ENCODE data around the gene TFAP2C.
"Not testable (repeated sequence)": the region's sequence is repeated elsewhere in the genome, so short reads cannot be mapped to it uniquely, and the experiment has no call there.

TFAP2C gene

GRCh38 chr20:56653211-56653610 is 24.1 kb downstream of the TFAP2C start:
- Histone ChIP-seq H3K9me2 (ENCODE audit: low read depth, low read length) (no peaks in the 10 kb centered on the region), H3K9ac (ENCODE audit: low read length) (no peak overlapping the region), H3K9me3 (ENCODE audit: low read length) (no peaks in the 10 kb centered on the region), H4K20me1 (ENCODE audit: insufficient read depth, low read length) (no peaks in the 10 kb centered on the region), H2AFZ (ENCODE audit: low read length) (no peak overlapping the region), H3K4me2 (ENCODE audit: low read length) (no peak overlapping the region), H3K36me3 (ENCODE audit: insufficient read depth, low read length) (no peaks in the 10 kb centered on the region), H3K4me3 (ENCODE audit: low read depth, low read length, poor library complexity, severe bottlenecking) (no peak overlapping the region), H3K79me2 (ENCODE audit: insufficient read depth, low read length) (no peaks in the 10 kb centered on the region), H3F3A (ENCODE audit: insufficient read depth, low read length) (no peaks in the 10 kb centered on the region), H3K4me1 (ENCODE audit: insufficient read depth, low read length, severe bottlenecking) (no peaks in the 10 kb centered on the region), H3K27me3 (ENCODE audit: insufficient read depth, low read length) (no peaks in the 10 kb centered on the region; the same call in 1 of the 2 replicates), H3K27ac (ENCODE audit: low read depth, low read length, poor library complexity, severe bottlenecking) (no peak overlapping the region)
- TF ChIP-seq CTCF (IDR thresholded peaks at IDR 0.05; ENCODE audit: low read length): no peak
- TF ChIP-seq EZH2 (IDR thresholded peaks at IDR 0.05; ENCODE audit: borderline replicate concordance, low read length): no peak

- H3K27me3 ChIP-seq (ENCODE audit: insufficient read depth, low read length): no peaks in the 10 kb centered on the region; the same call in 1 of the 2 replicates
These were observed 27.5 kb downstream of the TFAP2C start for GRCh38 chr20:56656632-56657031.

GRCh38 chr20:56657879-56658278 is 28.8 kb downstream of the TFAP2C start:
- Histone ChIP-seq H3K9me2 (ENCODE audit: low read depth, low read length) (no peaks in the 10 kb centered on the region), H3K4me1 (ENCODE audit: insufficient read depth, low read length, severe bottlenecking) (no peaks in the 10 kb centered on the region), H3K4me2 (ENCODE audit: low read length) (no peak overlapping the region), H2AFZ (ENCODE audit: low read length) (no peak overlapping the region), H3K4me3 (ENCODE audit: low read depth, low read length, poor library complexity, severe bottlenecking) (no peak overlapping the region), H3K79me2 (ENCODE audit: insufficient read depth, low read length) (no peaks in the 10 kb centered on the region), H3K27ac (ENCODE audit: low read depth, low read length, poor library complexity, severe bottlenecking) (no peak overlapping the region), H3K9me3 (ENCODE audit: low read length) (no peaks in the 10 kb centered on the region), H3K27me3 (ENCODE audit: insufficient read depth, low read length) (no peaks in the 10 kb centered on the region; the same call in 1 of the 2 replicates), H4K20me1 (ENCODE audit: insufficient read depth, low read length) (no peaks in the 10 kb centered on the region), H3F3A (ENCODE audit: insufficient read depth, low read length) (no peaks in the 10 kb centered on the region), H3K9ac (ENCODE audit: low read length) (no peak overlapping the region), H3K36me3 (ENCODE audit: insufficient read depth, low read length) (no peaks in the 10 kb centered on the region)
- no peak for TF ChIP-seq EZH2 (IDR thresholded peaks at IDR 0.05; ENCODE audit: borderline replicate concordance, low read length)
- no peak for TF ChIP-seq CTCF (IDR thresholded peaks at IDR 0.05; ENCODE audit: low read length)

More at GRCh38 chr20:56656632-56657031, 27.5 kb downstream of the TFAP2C start:
- H2AFZ ChIP-seq (ENCODE audit: low read length): no peak overlapping the region
- no peaks in the 10 kb centered on the region for H4K20me1 ChIP-seq (ENCODE audit: insufficient read depth, low read length)
- H3F3A ChIP-seq (ENCODE audit: insufficient read depth, low read length): no peaks in the 10 kb centered on the region
- TF ChIP-seq CTCF (IDR thresholded peaks at IDR 0.05; ENCODE audit: low read length) (no peak), EZH2 (IDR thresholded peaks at IDR 0.05; ENCODE audit: borderline replicate concordance, low read length) (no peak)
- no peaks in the 10 kb centered on the region for H3K79me2 ChIP-seq (ENCODE audit: insufficient read depth, low read length)
- H3K9ac ChIP-seq (ENCODE audit: low read length): no peak overlapping the region
- H3K4me1 ChIP-seq (ENCODE audit: insufficient read depth, low read length, severe bottlenecking): no peaks in the 10 kb centered on the region
- no peak overlapping the region for H3K4me3 ChIP-seq (ENCODE audit: low read depth, low read length, poor library complexity, severe bottlenecking)
- no peak overlapping the region for H3K4me2 ChIP-seq (ENCODE audit: low read length)
- H3K36me3 ChIP-seq (ENCODE audit: insufficient read depth, low read length): no peaks in the 10 kb centered on the region
- H3K27ac ChIP-seq (ENCODE audit: low read depth, low read length, poor library complexity, severe bottlenecking): no peak overlapping the region
- no peaks in the 10 kb centered on the region for H3K9me3 ChIP-seq (ENCODE audit: low read length)
- H3K9me2 ChIP-seq (ENCODE audit: low read depth, low read length): no peaks in the 10 kb centered on the region

GRCh38 chr20:56658341-56658947 is 29.3 kb downstream of the TFAP2C start:
- H4K20me1 ChIP-seq (ENCODE audit: insufficient read depth, low read length); H3K27ac ChIP-seq (ENCODE audit: low read depth, low read length, poor library complexity, severe bottlenecking); H2AFZ ChIP-seq (ENCODE audit: low read length); H3K4me2 ChIP-seq (ENCODE audit: low read length); H3K9ac ChIP-seq (ENCODE audit: low read length); H3K4me3 ChIP-seq (ENCODE audit: low read depth, low read length, poor library complexity, severe bottlenecking); H3K9me2 ChIP-seq (ENCODE audit: low read depth, low read length); H3F3A ChIP-seq (ENCODE audit: insufficient read depth, low read length); H3K27me3 ChIP-seq (ENCODE audit: insufficient read depth, low read length); H3K79me2 ChIP-seq (ENCODE audit: insufficient read depth, low read length); H3K36me3 ChIP-seq (ENCODE audit: insufficient read depth, low read length); H3K4me1 ChIP-seq (ENCODE audit: insufficient read depth, low read length, severe bottlenecking); H3K9me3 ChIP-seq (ENCODE audit: low read length): not testable (repeated sequence)

Measured in OCI-LY1 (cell line).